Umbilical cord (tissue), 2 donors: ENCODE results near the gene SPACDR. TPM values are rescaled to one million over a fixed set of nuclear protein-coding genes. Genes with fewer than 3 reads are reported as not detected.
"Not testable (repeated sequence)": the region's sequence is repeated elsewhere in the genome, so short reads cannot be mapped to it uniquely, and the experiment has no call there.

Experiments
- DNase-seq: peaks from one replicate; pipeline ENCODE4 v3.0.0-alpha.2; 2015; ENCODE audit warnings: low spot score
- total RNA-seq: library from RNA; depleted of rRNA; stranded (reverse); fragments of >200 nt; gene quantifications from one replicate; pipeline ENCODE4 v1.2.3, GENCODE V29; 2014; ENCODE audit warnings: low replicate concordance; ENCODE audit not compliant: insufficient read depth

The SPACDR gene
- not detected for total RNA-seq

GRCh38 chr7:100464210-100464660 is at the start of gene SPACDR:
TSS of gene SPACDR (minus strand) at chr7:100464260. CDS start at chr7:100464025, 235 bp downstream.
- no peak for DNase-seq

- DNase-seq, result no peak
Measured at GRCh38 chr7:100513212-100513810, 49.3 kb upstream of the SPACDR start.

- no peak for DNase-seq
Measured at GRCh38 chr7:100510437-100511239, 46.6 kb upstream of the SPACDR start.

- DNase-seq, result no peak
Measured at GRCh38 chr7:100509231-100509630, 45.2 kb upstream of the SPACDR start.

- DNase-seq, result no peak
Measured at GRCh38 chr7:100506356-100506923, 42.4 kb upstream of the SPACDR start.

GRCh38 chr7:100504887-100505611 is 41.0 kb upstream of the SPACDR start:
- DNase-seq, result no peak

GRCh38 chr7:100504031-100504430 is 40.0 kb upstream of the SPACDR start:
- not testable (repeated sequence) for DNase-seq

- DNase-seq, result not testable (repeated sequence)
Measured at GRCh38 chr7:100500743-100501142, 36.7 kb upstream of the SPACDR start.

GRCh38 chr7:100496509-100496908 is 32.4 kb upstream of the SPACDR start:
- DNase-seq, result no peak

GRCh38 chr7:100493476-100494264 is 29.6 kb upstream of the SPACDR start:
- peak; percentile 53 for DNase-seq

GRCh38 chr7:100492738-100493475 is 28.8 kb upstream of the SPACDR start:
- DNase-seq, result no peak

- DNase-seq, result no peak
Measured at GRCh38 chr7:100491192-100491578, 27.1 kb upstream of the SPACDR start.

- no peak for DNase-seq
Measured at GRCh38 chr7:100490483-100491191, 26.6 kb upstream of the SPACDR start.

- peak; percentile 99 for DNase-seq
Measured at GRCh38 chr7:100489824-100490223, 25.8 kb upstream of the SPACDR start.

- no peak for DNase-seq
Measured at GRCh38 chr7:100489121-100489520, 25.1 kb upstream of the SPACDR start.

- DNase-seq, result no peak
Measured at GRCh38 chr7:100488333-100489095, 24.5 kb upstream of the SPACDR start.

- DNase-seq, result no peak
Measured at GRCh38 chr7:100486753-100487446, 22.8 kb upstream of the SPACDR start.

GRCh38 chr7:100486111-100486636 is 22.1 kb upstream of the SPACDR start:
- DNase-seq, result no peak
